GM18870 (cell line): ENCODE results near the gene ARHGAP36.

Experiments
- ATAC-seq: cut with Tn5 transposase; IDR thresholded peaks from one replicate; pipeline ENCODE4 v1.9.1; 2021; ENCODE audit warnings: moderate library complexity; ENCODE audit not compliant: unreplicated experiment

The ARHGAP36 gene

DNA sequence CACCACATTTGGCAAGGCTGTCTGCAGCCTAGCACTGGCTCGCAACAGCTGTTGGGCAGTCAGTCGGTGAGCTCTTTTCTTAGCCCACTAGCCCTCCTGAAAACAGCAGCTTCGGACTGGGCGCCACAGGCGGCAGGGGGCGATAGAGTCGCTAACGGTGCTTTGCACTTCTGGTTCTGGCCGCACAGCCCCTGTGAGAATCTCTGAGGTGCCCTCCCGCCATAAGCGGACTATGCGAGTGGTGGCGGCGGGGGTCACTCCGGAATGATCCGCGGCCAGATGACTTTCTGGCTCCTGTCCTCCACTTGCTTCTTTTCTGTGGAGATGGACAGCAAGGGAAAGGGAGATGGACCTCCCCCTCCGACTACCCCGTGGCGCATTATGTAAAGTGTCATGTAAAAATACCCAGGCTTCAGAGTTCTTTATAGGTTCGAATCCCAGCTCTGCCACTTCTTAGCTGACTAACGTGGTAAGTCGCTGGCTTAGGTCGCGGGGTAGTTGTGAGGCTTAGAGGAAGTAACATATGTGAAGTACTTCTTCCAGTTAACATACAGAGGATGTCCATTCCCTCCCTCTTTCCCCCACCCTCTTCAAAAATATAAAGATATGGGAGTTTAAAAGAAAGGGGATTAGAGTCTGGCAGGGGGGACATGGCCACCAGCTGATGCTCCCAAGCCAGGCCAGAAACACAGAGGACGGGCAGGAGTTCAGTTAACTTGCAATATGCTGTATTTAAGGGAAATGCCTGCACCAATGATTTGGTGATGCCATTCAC is 11.0 kb downstream of the ARHGAP36 start:
- no peak for ATAC-seq

DNA sequence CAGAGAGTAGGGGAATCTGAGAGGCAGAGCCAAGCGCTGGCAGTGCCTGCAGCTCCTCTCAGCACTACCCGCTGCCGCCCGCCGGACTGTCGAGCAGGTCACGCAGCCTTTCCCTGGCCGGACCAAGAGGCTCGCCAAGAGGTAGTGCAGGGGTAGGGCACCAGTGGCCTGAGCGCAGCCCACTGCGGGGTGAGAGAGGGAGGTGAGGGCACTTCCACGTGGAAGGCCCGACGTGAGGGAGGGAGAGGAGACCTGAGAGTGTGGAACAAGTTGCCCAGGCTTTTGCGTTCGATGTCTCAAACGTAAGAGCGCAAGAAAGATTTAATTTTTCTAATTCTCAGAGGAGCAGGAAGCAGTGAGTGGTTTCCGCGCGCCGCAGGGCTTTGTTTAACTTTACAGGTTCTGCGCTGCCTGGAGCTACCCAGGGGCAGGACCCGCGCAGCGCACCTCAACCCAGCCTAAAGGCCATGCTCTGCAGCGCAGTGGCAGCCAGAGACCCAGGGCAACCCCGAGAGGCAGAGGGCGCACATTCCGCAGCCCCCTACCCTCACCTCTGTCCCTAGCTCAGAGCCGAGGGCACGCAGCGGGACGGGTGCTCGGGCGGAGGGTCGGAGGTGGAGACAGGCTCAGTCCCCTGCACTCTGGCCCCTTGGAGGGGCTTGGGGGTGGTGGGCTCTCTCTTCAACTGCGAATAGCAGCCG is 14.9 kb downstream of the ARHGAP36 start:
- ATAC-seq = no peak

DNA sequence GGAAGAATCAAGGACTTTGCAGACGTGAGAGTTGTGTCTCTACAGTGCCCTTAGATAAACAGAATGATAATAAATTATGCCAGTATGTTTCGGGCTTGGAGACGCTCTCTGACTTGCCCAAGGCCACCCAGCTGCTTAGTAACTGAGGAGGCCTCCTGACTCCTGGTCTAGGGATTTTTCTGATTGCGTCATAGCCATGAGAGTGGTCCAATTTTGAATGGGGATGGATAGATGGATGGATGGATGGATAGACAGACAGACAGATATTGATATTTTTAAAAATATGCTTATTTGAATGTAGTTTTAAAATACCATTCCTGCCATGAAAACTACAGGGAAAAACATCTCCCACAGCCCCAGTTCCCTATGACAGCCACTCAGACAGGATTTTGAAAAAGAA is 15.5 kb downstream of the ARHGAP36 start:
- ATAC-seq = no peak

DNA sequence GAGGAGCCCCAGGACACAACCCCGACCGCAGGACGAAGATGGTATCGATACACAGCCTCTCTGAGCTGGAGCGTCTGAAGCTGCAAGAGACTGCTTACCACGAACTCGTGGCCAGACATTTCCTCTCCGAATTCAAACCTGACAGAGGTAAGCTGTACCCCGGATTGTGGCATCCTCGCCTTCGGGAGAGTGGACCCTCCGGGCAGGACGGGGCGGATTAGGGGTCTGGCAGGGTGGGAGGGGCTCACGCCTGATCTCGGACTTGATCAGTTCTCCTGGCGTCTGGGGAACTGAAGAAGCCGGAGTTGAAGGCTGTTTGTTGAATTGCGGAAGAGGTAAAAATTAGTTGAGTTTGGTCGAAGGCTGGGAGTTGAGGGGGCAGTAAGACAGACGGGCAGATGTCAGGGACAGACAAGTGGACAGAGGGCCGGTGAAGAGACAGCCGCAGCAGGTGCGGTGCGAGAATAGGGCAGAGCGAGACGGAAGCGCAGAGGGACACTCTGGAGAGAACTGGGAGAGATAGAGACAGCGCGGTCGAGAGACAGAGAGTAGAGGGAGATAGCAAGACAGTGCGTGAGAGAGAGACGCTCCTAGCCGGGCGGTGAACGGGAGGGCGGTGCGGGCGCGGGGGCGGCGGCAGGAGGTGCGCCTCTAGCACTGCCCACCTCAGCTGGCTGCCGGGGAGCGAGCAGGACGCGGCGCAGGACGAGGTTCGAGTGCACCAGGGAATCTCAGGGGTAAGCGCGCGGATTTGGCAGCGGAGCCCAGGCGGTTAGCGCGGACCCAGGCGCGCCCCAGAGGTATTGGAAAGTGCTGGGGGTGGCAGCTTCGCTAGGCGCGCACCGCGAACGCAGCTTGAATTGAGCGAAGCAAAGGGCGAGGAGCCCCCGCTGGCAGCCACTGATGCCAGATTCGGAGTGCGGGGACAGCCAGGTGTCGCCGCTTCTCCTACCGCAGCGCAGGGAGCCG is 23.9 kb downstream of the ARHGAP36 start:
- ATAC-seq = no peak

DNA sequence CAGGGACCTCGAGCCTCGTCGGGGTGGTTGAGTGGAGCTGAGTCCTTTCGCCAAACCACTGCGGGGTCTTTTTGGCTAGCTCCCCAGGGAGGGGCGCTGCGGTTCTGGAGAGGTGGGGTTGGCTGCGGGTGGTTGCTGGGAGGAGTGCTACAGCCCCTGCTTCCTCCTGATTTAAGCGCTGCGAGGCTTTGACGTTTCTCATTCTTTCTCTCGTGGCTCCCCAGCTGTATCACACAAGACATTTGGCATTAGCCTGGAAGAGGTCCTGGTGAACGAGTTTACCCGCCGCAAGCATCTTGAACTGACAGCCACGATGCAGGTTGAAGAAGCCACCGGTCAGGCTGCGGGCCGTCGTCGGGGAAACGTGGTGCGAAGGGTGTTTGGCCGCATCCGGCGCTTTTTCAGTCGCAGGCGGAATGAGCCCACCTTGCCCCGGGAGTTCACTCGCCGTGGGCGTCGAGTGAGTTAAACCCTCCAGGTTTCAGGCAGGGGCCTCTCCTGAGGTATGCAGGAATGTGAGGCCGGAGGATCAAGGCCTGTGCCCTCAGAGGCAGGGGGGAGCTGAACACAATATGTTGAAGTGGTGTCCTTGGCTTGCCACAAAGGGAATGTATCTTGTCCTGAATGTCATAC is 25.5 kb downstream of the ARHGAP36 start:
- no peak for ATAC-seq

DNA sequence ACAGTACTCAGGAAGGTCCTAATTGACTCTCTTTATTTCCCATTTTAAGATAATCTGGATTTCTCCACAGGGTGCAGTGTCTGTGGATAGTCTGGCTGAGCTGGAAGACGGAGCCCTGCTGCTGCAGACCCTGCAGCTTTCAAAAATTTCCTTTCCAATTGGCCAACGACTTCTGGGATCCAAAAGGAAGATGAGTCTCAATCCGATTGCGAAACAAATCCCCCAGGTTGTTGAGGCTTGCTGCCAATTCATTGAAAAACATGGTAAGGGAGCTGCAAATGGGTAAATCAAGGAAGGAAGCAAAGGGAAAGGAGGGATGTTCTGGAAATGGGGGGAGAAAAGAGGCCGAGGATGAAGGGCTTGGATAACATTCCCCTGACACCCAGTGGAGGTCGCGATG is 26.0 kb downstream of the ARHGAP36 start:
- ATAC-seq = no peak

DNA sequence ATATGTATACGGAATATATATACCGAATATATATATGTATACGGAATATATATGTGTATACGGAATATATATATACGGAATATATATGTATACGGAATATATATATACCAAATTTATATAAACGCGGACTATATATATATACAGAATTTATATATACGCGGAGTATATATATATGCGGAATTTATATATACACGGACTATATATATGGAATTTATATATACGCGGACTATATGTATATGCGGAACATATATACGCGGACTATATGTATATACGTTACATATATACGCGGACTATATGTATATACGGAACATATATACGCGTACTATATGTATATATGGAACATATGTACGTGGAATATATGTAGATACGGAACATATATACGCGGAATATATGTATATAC is 78.6 kb downstream of the ARHGAP36 start:
- no peak for ATAC-seq

DNA sequence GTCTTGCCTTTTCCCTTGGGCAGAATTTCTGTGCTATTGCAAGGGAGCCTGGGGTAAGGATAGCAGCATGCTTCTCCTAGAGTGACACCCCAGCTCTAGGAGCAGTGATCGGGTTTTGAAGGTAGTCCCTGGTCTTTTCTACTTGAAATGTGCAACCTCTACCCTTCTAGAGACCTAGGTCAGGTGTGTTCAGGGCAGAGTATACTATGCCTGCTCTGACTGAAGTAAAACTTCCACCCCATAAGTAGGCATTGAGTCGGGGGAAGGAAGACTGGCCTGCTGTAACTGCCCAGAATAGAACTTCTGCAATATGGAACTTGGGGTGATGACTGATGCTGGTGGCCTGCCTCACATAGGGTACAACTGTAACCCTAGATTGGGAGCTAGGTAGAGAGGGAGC is 80.9 kb downstream of the ARHGAP36 start:
- no peak for ATAC-seq
